ENCODE measurements around the gene ZMYND19. TPM values are rescaled to one million over a fixed set of nuclear protein-coding genes. Genes with fewer than 3 reads are reported as not detected.
"Not testable (repeated sequence)": the region's sequence is repeated elsewhere in the genome, so short reads cannot be mapped to it uniquely, and the experiment has no call there.

The ZMYND19 gene
- total and polyA plus RNA-seq, 12 donors, result 5.2 to 33.5 (median 17.9) TPM

DNA sequence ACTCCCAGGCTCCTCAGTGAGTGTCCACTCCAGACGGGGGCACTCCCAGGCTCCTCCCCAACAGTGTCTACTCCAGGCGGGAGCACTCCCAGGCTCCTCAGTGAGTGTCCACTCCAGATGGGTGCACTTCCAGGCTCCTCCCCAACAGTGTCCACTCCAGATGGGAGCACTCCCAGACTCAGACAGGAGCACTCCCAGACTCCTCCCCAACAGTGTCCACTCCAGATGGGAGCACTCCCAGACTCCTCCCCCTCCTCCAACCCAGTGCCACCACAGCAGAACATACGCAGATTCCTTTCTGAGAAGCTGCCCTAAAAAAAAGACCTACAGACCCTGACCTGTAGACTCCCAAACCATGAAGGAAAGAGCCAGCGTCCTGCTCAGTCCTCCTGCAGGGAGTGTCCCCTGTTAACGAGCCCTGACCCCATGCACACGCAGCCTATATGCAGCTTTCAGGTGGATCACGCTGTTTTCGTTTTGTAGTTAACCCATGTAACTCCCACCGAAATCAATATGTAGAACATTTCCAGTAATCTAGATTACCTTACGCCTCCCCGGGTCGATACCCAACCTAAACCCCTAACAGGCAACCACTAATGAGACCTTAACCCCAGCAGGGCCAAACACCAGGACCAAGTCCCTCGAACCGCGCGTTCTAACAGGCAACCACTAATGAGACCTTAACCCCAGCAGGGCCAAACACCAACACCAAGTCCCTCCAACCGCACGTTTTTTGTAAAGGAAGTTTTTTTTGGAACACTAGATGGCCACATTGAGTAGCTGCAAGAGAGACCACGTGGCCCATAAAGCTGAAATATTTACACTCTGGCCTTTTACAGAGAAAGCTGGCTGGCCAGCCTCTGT lies 55.8 kb downstream of the ZMYND19 start:
- H3K27me3 ChIP-seq, result no peaks in the 10 kb centered on the region
- intact Hi-C loops (cut with DNase I), result no loop called here
- H3K4me3 ChIP-seq, result no peak overlapping the region
- WGBS, 4 donors, result 48 to 58% (median 52%) methylated on average over 18 to 19 of the region's 19 CpGs
- peak in 4 of 7 donors; percentile 46 to 73 (median 56) for DNase-seq
- no peak overlapping the region for H3K27ac ChIP-seq
- H3K4me1 ChIP-seq (replicated peaks in 1 of 2), result peaks cover 0 to 9% of the 10 kb centered on the region in 2 donors
- H3K36me3 ChIP-seq (replicated peaks in 1 of 2), result no peaks in the 10 kb centered on the region
- H3K9me3 ChIP-seq (replicated peaks in 1 of 3), result no peaks in the 10 kb centered on the region
- no peak for TF ChIP-seq POLR2A (IDR thresholded peaks at IDR 0.05)
- TF ChIP-seq, protein P1, sequence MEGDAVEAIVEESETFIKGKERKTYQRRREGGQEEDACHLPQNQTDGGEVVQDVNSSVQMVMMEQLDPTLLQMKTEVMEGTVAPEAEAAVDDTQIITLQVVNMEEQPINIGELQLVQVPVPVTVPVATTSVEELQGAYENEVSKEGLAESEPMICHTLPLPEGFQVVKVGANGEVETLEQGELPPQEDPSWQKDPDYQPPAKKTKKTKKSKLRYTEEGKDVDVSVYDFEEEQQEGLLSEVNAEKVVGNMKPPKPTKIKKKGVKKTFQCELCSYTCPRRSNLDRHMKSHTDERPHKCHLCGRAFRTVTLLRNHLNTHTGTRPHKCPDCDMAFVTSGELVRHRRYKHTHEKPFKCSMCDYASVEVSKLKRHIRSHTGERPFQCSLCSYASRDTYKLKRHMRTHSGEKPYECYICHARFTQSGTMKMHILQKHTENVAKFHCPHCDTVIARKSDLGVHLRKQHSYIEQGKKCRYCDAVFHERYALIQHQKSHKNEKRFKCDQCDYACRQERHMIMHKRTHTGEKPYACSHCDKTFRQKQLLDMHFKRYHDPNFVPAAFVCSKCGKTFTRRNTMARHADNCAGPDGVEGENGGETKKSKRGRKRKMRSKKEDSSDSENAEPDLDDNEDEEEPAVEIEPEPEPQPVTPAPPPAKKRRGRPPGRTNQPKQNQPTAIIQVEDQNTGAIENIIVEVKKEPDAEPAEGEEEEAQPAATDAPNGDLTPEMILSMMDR (IDR thresholded peaks at IDR 0.05), result peak; percentile 54 to 80 (median 60)

GRCh38 chr9:137532891-137533468 lies 57.3 kb downstream of the ZMYND19 start:
- H3K4me1 ChIP-seq (replicated peaks in 1 of 2); DNase-seq; H3K27ac ChIP-seq; H3K9me3 ChIP-seq (replicated peaks in 1 of 3); H3K27me3 ChIP-seq; H3K4me3 ChIP-seq; intact Hi-C loops (cut with DNase I); H3K36me3 ChIP-seq (replicated peaks in 1 of 2): not testable (repeated sequence)
- 76 to 97% (median 87%) methylated on average over 5 to 10 of the region's 10 CpGs for WGBS, 4 donors

Small RNA genes within 50 kb of the gene (small RNA-seq; reads per million reads assigned to genes)
- gene RF00017, result 0 reads per million in 2 donors

Other genes with a start within 250 kb of the ZMYND19 start
- gene EXD3, start 167.3 kb downstream of the ZMYND19 start, total RNA-seq, result 10 to 100 TPM in 7 of 9 donors, 1 to 10 TPM in 2; 8.5 to 38.6 (median 20.3) TPM
- gene EXD3, start 167.3 kb downstream of the ZMYND19 start, polyA plus RNA-seq, result 100 to 1,000 TPM in 1 of 3 donors, 10 to 100 TPM in 1, 1 to 10 TPM in 1; 1.2 to 111 (median 41.0) TPM
- gene NOXA1, start 167.1 kb downstream of the ZMYND19 start, total RNA-seq, result 10 to 100 TPM in 2 of 9 donors, 1 to 10 TPM in 7; 2.9 to 12.6 (median 9.1) TPM
- gene NOXA1, start 167.1 kb downstream of the ZMYND19 start, polyA plus RNA-seq, result 10 to 100 TPM in 2 of 3 donors, not detected in 1; 23.5 to 50.7 TPM
- under 1 TPM in 4 of 9 donors, not detected in 5; 0.14 to 0.20 (median 0.18) TPM for gene ENTPD8, start 149.2 kb downstream of the ZMYND19 start, total RNA-seq
- gene ENTPD8, start 149.2 kb downstream of the ZMYND19 start, polyA plus RNA-seq, result under 1 TPM in 2 of 3 donors, not detected in 1; 0.16 to 0.17 TPM
- gene NSMF, start 131.2 kb downstream of the ZMYND19 start, total RNA-seq, result 10 to 100 TPM in 8 of 9 donors, 1 to 10 TPM in 1; 8.7 to 47.6 (median 22.5) TPM
- gene NSMF, start 131.2 kb downstream of the ZMYND19 start, polyA plus RNA-seq, result 100 to 1,000 TPM in 1 of 3 donors, 10 to 100 TPM in 2; 23.1 to 118 (median 39.7) TPM
- gene PNPLA7, start 40.1 kb downstream of the ZMYND19 start, total RNA-seq, result 10 to 100 TPM in 5 of 9 donors, 1 to 10 TPM in 3, under 1 TPM in 1; 0.44 to 19.2 (median 10.4) TPM
- gene PNPLA7, start 40.1 kb downstream of the ZMYND19 start, polyA plus RNA-seq, result 10 to 100 TPM in 2 of 3 donors, under 1 TPM in 1; 0.70 to 64.1 (median 35.5) TPM
- gene MRPL41, start 38.6 kb downstream of the ZMYND19 start, total RNA-seq, result 100 to 1,000 TPM in 2 of 9 donors, 10 to 100 TPM in 7; 52.2 to 110 (median 80.8) TPM
- 100 to 1,000 TPM in 2 of 3 donors, 1 to 10 TPM in 1; 6.1 to 335 (median 293) TPM for gene MRPL41, start 38.6 kb downstream of the ZMYND19 start, polyA plus RNA-seq
- gene DPH7, start 11.6 kb downstream of the ZMYND19 start, total RNA-seq, result 10 to 100 TPM; 20.0 to 39.4 (median 24.1) TPM
- 10 to 100 TPM; 17.2 to 88.3 (median 75.0) TPM for gene DPH7, start 11.6 kb downstream of the ZMYND19 start, polyA plus RNA-seq
- gene ARRDC1, start 15.2 kb upstream of the ZMYND19 start, total RNA-seq, result 10 to 100 TPM; 19.5 to 59.4 (median 35.1) TPM
- 100 to 1,000 TPM in 2 of 3 donors, 10 to 100 TPM in 1; 14.1 to 194 (median 125) TPM for gene ARRDC1, start 15.2 kb upstream of the ZMYND19 start, polyA plus RNA-seq
- gene EHMT1, start 28.5 kb upstream of the ZMYND19 start, total RNA-seq, result 100 to 1,000 TPM in 2 of 9 donors, 10 to 100 TPM in 7; 46.1 to 171 (median 66.8) TPM
- 100 to 1,000 TPM in 1 of 3 donors, 10 to 100 TPM in 2; 42.0 to 107 (median 75.2) TPM for gene EHMT1, start 28.5 kb upstream of the ZMYND19 start, polyA plus RNA-seq

Measured in adrenal gland (tissue), 12 donors.